Measurements from ENCODE around the gene PLEKHA5. TPM values are rescaled to one million over a fixed set of nuclear protein-coding genes. Genes with fewer than 3 reads are reported as not detected.

Gene PLEKHA5
- total and polyA plus RNA-seq, 4 experiments from 2014 or later, result 0.43 to 15.9 (median 13.3) TPM

- H3K27me3 ChIP-seq (ENCODE audit: insufficient read depth, low read length), result no peaks in the 10 kb centered on the region
- POLR2A ChIA-PET (ENCODE audit: partially characterized antibody), result no interaction called here
- CTCF ChIA-PET (ENCODE audit: partially characterized antibody), result no interaction called here
- H3K4me3 Mint-ChIP-seq, result no peak overlapping the region
- H3K9me3 ChIP-seq (ENCODE audit: control insufficient read depth in 1 of 2, low read length in 2 of 2), result no peaks in the 10 kb centered on the region
- no peak overlapping the region for H3K4me3 ChIP-seq (ENCODE audit: low read length in 2 of 2)
- no peaks in the 10 kb centered on the region for H3K4me1 Mint-ChIP-seq
- DNase-seq, result no peak
- H3K27ac ChIP-seq (ENCODE audit: low read depth, low read length), result no peak overlapping the region
- no peaks in the 10 kb centered on the region for H3K36me3 Mint-ChIP-seq
- H3K27ac Mint-ChIP-seq, result no peak overlapping the region
- H3K27me3 Mint-ChIP-seq, result no peaks in the 10 kb centered on the region
- intact Hi-C loops (cut with micrococcal nuclease), result no loop called here
- no peaks in the 10 kb centered on the region for H3K4me1 ChIP-seq (ENCODE audit: insufficient read depth, low read length)
- H3K9me3 Mint-ChIP-seq, result no peaks in the 10 kb centered on the region
- H3K36me3 ChIP-seq (ENCODE audit: insufficient read depth, low read length), result no peaks in the 10 kb centered on the region
These were observed 91.4 kb downstream of the PLEKHA5 start for GRCh38 chr12:19220852-19221466.

GRCh38 chr12:19222558-19222957 is 93.0 kb downstream of the PLEKHA5 start:
- no peaks in the 10 kb centered on the region for H3K27me3 Mint-ChIP-seq
- no peak overlapping the region for H3K4me3 Mint-ChIP-seq
- H3K27ac Mint-ChIP-seq, result no peak overlapping the region
- H3K36me3 ChIP-seq (ENCODE audit: insufficient read depth, low read length), result no peaks in the 10 kb centered on the region
- no peaks in the 10 kb centered on the region for H3K4me1 Mint-ChIP-seq
- no peak for DNase-seq
- H3K4me1 ChIP-seq (ENCODE audit: insufficient read depth, low read length), result no peaks in the 10 kb centered on the region
- H3K9me3 ChIP-seq (ENCODE audit: control insufficient read depth in 1 of 2, low read length in 2 of 2), result no peaks in the 10 kb centered on the region
- H3K27me3 ChIP-seq (ENCODE audit: insufficient read depth, low read length), result no peaks in the 10 kb centered on the region
- H3K9me3 Mint-ChIP-seq, result no peaks in the 10 kb centered on the region
- intact Hi-C loops (cut with micrococcal nuclease), result no loop called here
- no peak overlapping the region for H3K4me3 ChIP-seq (ENCODE audit: low read length in 2 of 2)
- POLR2A ChIA-PET (ENCODE audit: partially characterized antibody), result no interaction called here
- CTCF ChIA-PET (ENCODE audit: partially characterized antibody), result interaction anchor here (1.2 to 1.6 kb wide), 2 partner anchors 36 to 68 kb away, joined by 5 read pairs; no protein-coding TSS in a partner anchor
- no peak overlapping the region for H3K27ac ChIP-seq (ENCODE audit: low read depth, low read length)
- no peaks in the 10 kb centered on the region for H3K36me3 Mint-ChIP-seq

- H3K27me3 ChIP-seq (ENCODE audit: insufficient read depth, low read length), result no peaks in the 10 kb centered on the region
- H3K4me1 ChIP-seq (ENCODE audit: insufficient read depth, low read length), result no peaks in the 10 kb centered on the region
- Mint-ChIP-seq H3K27me3 (no peaks in the 10 kb centered on the region), H3K4me3 (no peak overlapping the region), H3K36me3 (no peaks in the 10 kb centered on the region), H3K9me3 (no peaks in the 10 kb centered on the region), H3K27ac (no peak overlapping the region), H3K4me1 (no peaks in the 10 kb centered on the region)
- CTCF ChIA-PET (ENCODE audit: partially characterized antibody), result interaction anchor here (1.2 to 1.6 kb wide), 2 partner anchors 37 to 68 kb away, joined by 5 read pairs; no protein-coding TSS in a partner anchor
- H3K36me3 ChIP-seq (ENCODE audit: insufficient read depth, low read length), result no peaks in the 10 kb centered on the region
- H3K4me3 ChIP-seq (ENCODE audit: low read length in 2 of 2), result no peak overlapping the region
- H3K27ac ChIP-seq (ENCODE audit: low read depth, low read length), result no peak overlapping the region
- DNase-seq, result no peak
- intact Hi-C loops (cut with micrococcal nuclease), result no loop called here
- no peaks in the 10 kb centered on the region for H3K9me3 ChIP-seq (ENCODE audit: control insufficient read depth in 1 of 2, low read length in 2 of 2)
- POLR2A ChIA-PET (ENCODE audit: partially characterized antibody), result no interaction called here
These were observed 93.5 kb downstream of the PLEKHA5 start for GRCh38 chr12:19223018-19223417.

- Mint-ChIP-seq H3K4me1 (no peaks in the 10 kb centered on the region), H3K9me3 (no peaks in the 10 kb centered on the region), H3K4me3 (no peak overlapping the region), H3K27me3 (no peaks in the 10 kb centered on the region), H3K36me3 (no peaks in the 10 kb centered on the region), H3K27ac (peak overlapping the region in 1 of 7 donors; percentile 28)
- ChIA-PET CTCF (ENCODE audit: partially characterized antibody) (interaction anchor here (1.6 kb wide), 1 partner anchor 37 kb away, joined by 5 read pairs; no protein-coding TSS in a partner anchor), POLR2A (ENCODE audit: partially characterized antibody) (no interaction called here)
- no peaks in the 10 kb centered on the region for H3K9me3 ChIP-seq (ENCODE audit: control insufficient read depth in 1 of 2, low read length in 2 of 2)
- no peaks in the 10 kb centered on the region for H3K4me1 ChIP-seq (ENCODE audit: insufficient read depth, low read length)
- intact Hi-C loops (cut with micrococcal nuclease), result no loop called here
- no peaks in the 10 kb centered on the region for H3K36me3 ChIP-seq (ENCODE audit: insufficient read depth, low read length)
- H3K4me3 ChIP-seq (ENCODE audit: low read length in 2 of 2), result no peak overlapping the region
- DNase-seq, result no peak
- no peaks in the 10 kb centered on the region for H3K27me3 ChIP-seq (ENCODE audit: insufficient read depth, low read length)
- H3K27ac ChIP-seq (ENCODE audit: low read depth, low read length), result no peak overlapping the region
These were observed 94.2 kb downstream of the PLEKHA5 start for GRCh38 chr12:19223695-19224094.

- Mint-ChIP-seq H3K4me1 (no peaks in the 10 kb centered on the region), H3K36me3 (peaks cover 3 to 8% of the 10 kb centered on the region in 2 donors), H3K4me3 (no peak overlapping the region), H3K27me3 (no peaks in the 10 kb centered on the region), H3K27ac (no peak overlapping the region), H3K9me3 (no peaks in the 10 kb centered on the region)
- DNase-seq, result no peak
- no peaks in the 10 kb centered on the region for H3K36me3 ChIP-seq (ENCODE audit: insufficient read depth, low read length)
- ChIA-PET CTCF (ENCODE audit: partially characterized antibody) (no interaction called here), POLR2A (ENCODE audit: partially characterized antibody) (no interaction called here)
- H3K4me3 ChIP-seq (ENCODE audit: low read length in 2 of 2), result no peak overlapping the region
- no peaks in the 10 kb centered on the region for H3K4me1 ChIP-seq (ENCODE audit: insufficient read depth, low read length)
- H3K27me3 ChIP-seq (ENCODE audit: insufficient read depth, low read length), result no peaks in the 10 kb centered on the region
- intact Hi-C loops (cut with micrococcal nuclease), result no loop called here
- no peak overlapping the region for H3K27ac ChIP-seq (ENCODE audit: low read depth, low read length)
- H3K9me3 ChIP-seq (ENCODE audit: control insufficient read depth in 1 of 2, low read length in 2 of 2), result no peaks in the 10 kb centered on the region
These were observed 95.2 kb downstream of the PLEKHA5 start for GRCh38 chr12:19224746-19225145.

GRCh38 chr12:19227190-19227879 is 97.8 kb downstream of the PLEKHA5 start:
- Histone ChIP-seq H3K27ac (ENCODE audit: low read depth, low read length) (no peak overlapping the region), H3K4me1 (ENCODE audit: insufficient read depth, low read length) (no peaks in the 10 kb centered on the region), H3K27me3 (ENCODE audit: insufficient read depth, low read length) (no peaks in the 10 kb centered on the region), H3K9me3 (ENCODE audit: control insufficient read depth in 1 of 2, low read length in 2 of 2) (no peaks in the 10 kb centered on the region), H3K36me3 (ENCODE audit: insufficient read depth, low read length) (no peaks in the 10 kb centered on the region), H3K4me3 (ENCODE audit: low read length in 2 of 2) (no peak overlapping the region)
- POLR2A ChIA-PET (ENCODE audit: partially characterized antibody), result no interaction called here
- intact Hi-C loops (cut with micrococcal nuclease), result no loop called here
- Mint-ChIP-seq H3K4me3 (no peak overlapping the region), H3K9me3 (no peaks in the 10 kb centered on the region), H3K4me1 (no peaks in the 10 kb centered on the region), H3K27me3 (no peaks in the 10 kb centered on the region), H3K27ac (no peak overlapping the region), H3K36me3 (peaks cover 3 to 8% of the 10 kb centered on the region in 2 donors)
- DNase-seq, result no peak
- CTCF ChIA-PET (ENCODE audit: partially characterized antibody), result interaction anchor here (0.7 kb wide), 1 partner anchor 580 kb away, joined by 4 read pairs; no protein-coding TSS in a partner anchor

GRCh38 chr12:19227880-19228210 is 98.3 kb downstream of the PLEKHA5 start:
- Mint-ChIP-seq H3K9me3 (no peaks in the 10 kb centered on the region), H3K36me3 (peaks cover 3 to 8% of the 10 kb centered on the region in 2 donors), H3K27ac (no peak overlapping the region), H3K4me3 (no peak overlapping the region), H3K4me1 (no peaks in the 10 kb centered on the region), H3K27me3 (no peaks in the 10 kb centered on the region)
- H3K36me3 ChIP-seq (ENCODE audit: insufficient read depth, low read length), result no peaks in the 10 kb centered on the region
- intact Hi-C loops (cut with micrococcal nuclease), result no loop called here
- H3K4me3 ChIP-seq (ENCODE audit: low read length in 2 of 2), result no peak overlapping the region
- DNase-seq, result no peak
- no peaks in the 10 kb centered on the region for H3K4me1 ChIP-seq (ENCODE audit: insufficient read depth, low read length)
- POLR2A ChIA-PET (ENCODE audit: partially characterized antibody), result no interaction called here
- no peaks in the 10 kb centered on the region for H3K9me3 ChIP-seq (ENCODE audit: control insufficient read depth in 1 of 2, low read length in 2 of 2)
- H3K27me3 ChIP-seq (ENCODE audit: insufficient read depth, low read length), result no peaks in the 10 kb centered on the region
- H3K27ac ChIP-seq (ENCODE audit: low read depth, low read length), result no peak overlapping the region
- CTCF ChIA-PET (ENCODE audit: partially characterized antibody), result no interaction called here

Measured in CD4-positive, alpha-beta memory T cell (primary cell).